ENCODE data around the gene BCL2L15. TPM values are rescaled to one million over a fixed set of nuclear protein-coding genes. Genes with fewer than 3 reads are reported as not detected.

The BCL2L15 gene
- total and polyA plus RNA-seq, 4 experiments from 2014 or later, result 0.75 to 2.1 (median 1.3) TPM

DNA sequence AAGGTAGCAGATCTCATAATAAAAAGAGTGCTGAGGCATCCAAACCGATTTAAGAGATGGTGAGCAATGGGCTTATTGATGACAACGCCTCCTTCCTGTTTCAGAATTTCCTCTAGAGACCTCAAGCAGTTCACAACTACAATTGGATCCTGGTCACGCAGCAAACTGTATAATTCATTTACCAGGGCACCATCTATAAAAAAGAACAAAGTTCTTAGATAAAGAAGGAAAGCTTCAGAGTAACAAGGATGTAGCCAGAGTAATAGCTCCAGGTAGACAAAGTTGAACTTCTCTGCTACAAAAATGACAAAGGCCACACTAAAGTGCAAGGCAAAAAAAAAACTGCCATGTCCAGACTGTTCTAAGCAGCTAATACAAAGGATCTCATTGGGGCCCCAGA, 13.8 kb upstream of the BCL2L15 start:
- intact Hi-C loops (cut with micrococcal nuclease), result loop anchor here (10.0 kb wide), 1 partner anchor 826 kb away; the partner anchor contains the start of gene LRIG2
- Mint-ChIP-seq H3K9me3 (no peaks in the 10 kb centered on the region), H3K27ac (peak overlapping the region in 6 of 7 donors; percentile 36 to 96 (median 72)), H3K27me3 (no peaks in the 10 kb centered on the region), H3K4me3 (peak overlapping the region in 2 of 8 donors; percentile 37 to 55), H3K4me1 (peaks cover 40 to 79% (median 67%) of the 10 kb centered on the region in 4 donors), H3K36me3 (peaks cover 56 to 76% of the 10 kb centered on the region in 2 donors)
- peaks cover 49% of the 10 kb centered on the region for H3K4me1 ChIP-seq (ENCODE audit: insufficient read depth, low read length)
- no peak overlapping the region for H3K27ac ChIP-seq (ENCODE audit: low read depth, low read length)
- H3K4me3 ChIP-seq (ENCODE audit: low read length in 2 of 2), result no peak overlapping the region
- no peaks in the 10 kb centered on the region for H3K27me3 ChIP-seq (ENCODE audit: insufficient read depth, low read length)
- ChIA-PET POLR2A (ENCODE audit: partially characterized antibody) (interaction anchor here (1.2 to 1.4 kb wide), 3 partner anchors 29 to 89 kb away, joined by 3 to 5 read pairs (median 5); partner anchors contain the start of gene RSBN1), CTCF (ENCODE audit: partially characterized antibody) (interaction anchor here (8.4 kb wide), 1 partner anchor 29 kb away, joined by 103 read pairs; the partner anchor contains the start of gene HIPK1)
- H3K9me3 ChIP-seq (ENCODE audit: control insufficient read depth in 1 of 2, low read length in 2 of 2), result no peaks in the 10 kb centered on the region
- DNase-seq, result no peak
- peaks cover 42% of the 10 kb centered on the region for H3K36me3 ChIP-seq (ENCODE audit: insufficient read depth, low read length)

DNA sequence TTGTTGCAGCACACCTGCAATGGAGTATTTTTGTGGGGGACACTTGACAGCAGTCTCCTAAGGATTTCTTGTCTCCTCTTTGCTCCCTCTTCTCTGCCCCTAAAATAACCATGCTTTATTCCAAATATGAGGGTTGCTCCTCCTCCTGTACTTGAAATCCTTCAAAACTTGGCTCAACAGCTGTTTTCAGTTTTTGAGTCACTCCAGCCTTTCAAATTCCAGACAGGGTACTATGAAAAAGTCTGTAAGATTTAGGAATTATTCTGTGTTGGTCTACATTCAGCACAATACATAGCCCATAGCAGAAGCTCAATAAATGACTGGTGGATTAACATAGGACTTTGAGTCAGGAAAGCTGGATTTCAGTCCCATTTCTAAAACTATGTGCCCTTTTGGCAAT, 11.7 kb upstream of the BCL2L15 start:
- Histone ChIP-seq H3K27me3 (ENCODE audit: insufficient read depth, low read length) (no peaks in the 10 kb centered on the region), H3K36me3 (ENCODE audit: insufficient read depth, low read length) (peaks cover 62% of the 10 kb centered on the region), H3K9me3 (ENCODE audit: control insufficient read depth in 1 of 2, low read length in 2 of 2) (no peaks in the 10 kb centered on the region), H3K4me3 (ENCODE audit: low read length in 2 of 2) (no peak overlapping the region), H3K4me1 (ENCODE audit: insufficient read depth, low read length) (peaks cover 39% of the 10 kb centered on the region), H3K27ac (ENCODE audit: low read depth, low read length) (no peak overlapping the region)
- Mint-ChIP-seq H3K36me3 (peaks cover 69 to 83% of the 10 kb centered on the region in 2 donors), H3K9me3 (no peaks in the 10 kb centered on the region), H3K27ac (peak overlapping the region in 6 of 7 donors; percentile 13 to 77 (median 52)), H3K4me3 (no peak overlapping the region), H3K27me3 (no peaks in the 10 kb centered on the region), H3K4me1 (peaks cover 35 to 66% (median 56%) of the 10 kb centered on the region in 4 donors)
- intact Hi-C loops (cut with micrococcal nuclease), result no loop called here
- ChIA-PET CTCF (ENCODE audit: partially characterized antibody) (interaction anchor here (0.7 to 1.2 kb wide), 2 partner anchors 11 to 1338 kb away, joined by 3 to 4 read pairs; no protein-coding TSS in a partner anchor), POLR2A (ENCODE audit: partially characterized antibody) (interaction anchor here (1.0 to 1.5 kb wide), 2 partner anchors 30 to 35 kb away, joined by 3 read pairs; partner anchors contain the start of gene HIPK1)
- no peak for DNase-seq

DNA sequence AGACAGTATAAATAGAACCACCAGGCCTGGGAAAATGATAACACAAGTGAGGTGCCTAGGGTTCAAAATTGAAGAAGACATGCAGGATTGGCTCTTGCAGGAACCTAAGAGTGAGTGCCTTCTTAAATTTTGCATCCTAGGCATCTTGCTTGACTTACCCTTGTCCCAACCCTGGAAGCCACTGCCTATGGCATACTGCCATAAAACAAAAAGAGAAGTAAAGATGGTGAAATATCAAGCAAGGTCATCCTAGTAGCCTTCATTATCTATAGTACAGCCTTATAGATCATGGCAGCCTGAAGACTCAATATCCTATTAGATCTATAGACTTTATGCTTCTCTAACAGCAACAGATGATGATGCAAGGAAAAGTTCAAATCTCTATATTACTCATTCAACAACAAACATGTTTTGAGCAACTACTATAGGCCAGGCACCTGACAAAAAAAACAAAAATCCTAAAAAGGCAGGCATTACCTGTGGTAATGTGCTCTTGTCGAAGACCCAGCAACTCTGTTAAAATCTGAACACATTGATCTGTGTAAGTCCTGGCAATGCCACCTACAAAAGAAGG, 10.9 kb upstream of the BCL2L15 start:
- no peak for DNase-seq
- H3K27me3 ChIP-seq (ENCODE audit: insufficient read depth, low read length), result no peaks in the 10 kb centered on the region
- POLR2A ChIA-PET (ENCODE audit: partially characterized antibody), result no interaction called here

DNA sequence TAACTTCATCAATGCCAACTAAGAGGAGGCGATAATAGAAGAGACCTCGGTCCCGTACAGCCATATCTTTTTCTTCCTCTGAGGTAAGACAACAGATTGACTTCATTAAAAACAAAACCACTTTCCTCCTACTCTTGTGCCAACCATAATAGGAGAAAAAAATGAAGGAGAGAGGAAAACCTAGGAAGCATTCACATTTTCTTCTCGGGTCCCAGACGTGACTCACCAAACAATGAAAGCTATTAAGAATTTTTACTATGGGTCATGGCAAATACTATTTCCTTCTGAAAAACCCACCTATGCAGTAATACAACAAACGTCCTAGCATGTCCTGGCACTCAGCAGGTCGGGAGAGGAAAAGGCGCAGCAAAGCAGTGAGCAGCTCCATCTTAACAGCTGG, 8.6 kb upstream of the BCL2L15 start:
- intact Hi-C loops (cut with micrococcal nuclease), result no loop called here
- ChIA-PET POLR2A (ENCODE audit: partially characterized antibody) (interaction anchor here (1.0 to 2.0 kb wide), 3 partner anchors 8 to 33 kb away, joined by 4 to 6 read pairs (median 5); partner anchors contain the start of genes AP4B1 and HIPK1), CTCF (ENCODE audit: partially characterized antibody) (interaction anchor here (1.8 kb wide), 1 partner anchor 53 kb away, joined by 4 read pairs; no protein-coding TSS in a partner anchor)
- no peak for DNase-seq
- no peak overlapping the region for H3K4me3 ChIP-seq (ENCODE audit: low read length in 2 of 2)
- Mint-ChIP-seq H3K4me3 (no peak overlapping the region), H3K36me3 (peaks cover 54 to 67% of the 10 kb centered on the region in 2 donors), H3K4me1 (peaks cover 12 to 35% (median 28%) of the 10 kb centered on the region in 4 donors), H3K27me3 (no peaks in the 10 kb centered on the region), H3K9me3 (no peaks in the 10 kb centered on the region), H3K27ac (peak overlapping the region in 5 of 7 donors; percentile 19 to 74 (median 42))
- peaks cover 7% of the 10 kb centered on the region for H3K4me1 ChIP-seq (ENCODE audit: insufficient read depth, low read length)
- H3K27me3 ChIP-seq (ENCODE audit: insufficient read depth, low read length), result no peaks in the 10 kb centered on the region
- no peak overlapping the region for H3K27ac ChIP-seq (ENCODE audit: low read depth, low read length)
- H3K9me3 ChIP-seq (ENCODE audit: control insufficient read depth in 1 of 2, low read length in 2 of 2), result no peaks in the 10 kb centered on the region
- H3K36me3 ChIP-seq (ENCODE audit: insufficient read depth, low read length), result peaks cover 59% of the 10 kb centered on the region

More for the DNA sequence above, 10.9 kb upstream of the BCL2L15 start:
- Histone ChIP-seq H3K9me3 (ENCODE audit: control insufficient read depth in 1 of 2, low read length in 2 of 2) (no peaks in the 10 kb centered on the region), H3K4me1 (ENCODE audit: insufficient read depth, low read length) (peaks cover 31% of the 10 kb centered on the region), H3K27ac (ENCODE audit: low read depth, low read length) (no peak overlapping the region), H3K36me3 (ENCODE audit: insufficient read depth, low read length) (peaks cover 63% of the 10 kb centered on the region), H3K4me3 (ENCODE audit: low read length in 2 of 2) (no peak overlapping the region)
- intact Hi-C loops (cut with micrococcal nuclease), result no loop called here
- Mint-ChIP-seq H3K4me1 (peaks cover 29 to 58% (median 50%) of the 10 kb centered on the region in 4 donors), H3K9me3 (no peaks in the 10 kb centered on the region), H3K27me3 (no peaks in the 10 kb centered on the region), H3K4me3 (no peak overlapping the region), H3K36me3 (peaks cover 68 to 83% of the 10 kb centered on the region in 2 donors), H3K27ac (peak overlapping the region in 5 of 7 donors; percentile 1 to 76 (median 58))
- CTCF ChIA-PET (ENCODE audit: partially characterized antibody), result no interaction called here

DNA sequence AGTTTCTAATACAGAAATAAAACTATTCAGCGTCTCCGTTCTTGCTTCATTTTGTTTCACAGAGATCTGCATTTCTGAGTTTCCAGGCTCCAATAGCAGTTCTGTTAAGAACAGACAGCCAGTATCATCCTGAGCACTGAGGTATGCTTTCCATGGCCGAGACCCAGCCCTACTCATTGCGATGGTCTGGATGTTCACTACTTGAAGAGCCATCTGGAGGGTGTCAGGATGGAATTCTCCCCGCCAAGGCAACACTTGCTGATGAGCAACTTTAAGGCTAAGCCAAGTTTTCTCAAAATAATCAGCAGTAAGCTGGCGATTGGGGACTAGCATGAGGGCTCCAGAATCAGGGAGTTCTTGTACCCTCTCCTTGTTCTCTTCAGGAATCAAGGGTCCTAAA, 7.7 kb upstream of the BCL2L15 start:
- Histone ChIP-seq H3K4me3 (ENCODE audit: low read length in 2 of 2) (no peak overlapping the region), H3K36me3 (ENCODE audit: insufficient read depth, low read length) (peaks cover 55% of the 10 kb centered on the region), H3K4me1 (ENCODE audit: insufficient read depth, low read length) (peaks cover 6% of the 10 kb centered on the region), H3K9me3 (ENCODE audit: control insufficient read depth in 1 of 2, low read length in 2 of 2) (no peaks in the 10 kb centered on the region), H3K27ac (ENCODE audit: low read depth, low read length) (no peak overlapping the region), H3K27me3 (ENCODE audit: insufficient read depth, low read length) (no peaks in the 10 kb centered on the region)
- intact Hi-C loops (cut with micrococcal nuclease), result no loop called here
- peaks cover 13 to 32% (median 27%) of the 10 kb centered on the region in 4 donors for H3K4me1 Mint-ChIP-seq
- H3K9me3 Mint-ChIP-seq, result no peaks in the 10 kb centered on the region
- ChIA-PET CTCF (ENCODE audit: partially characterized antibody) (no interaction called here), POLR2A (ENCODE audit: partially characterized antibody) (interaction anchor here (1.0 to 2.0 kb wide), 3 partner anchors 9 to 34 kb away, joined by 4 to 6 read pairs (median 5); partner anchors contain the start of genes AP4B1 and HIPK1)
- no peak overlapping the region for H3K4me3 Mint-ChIP-seq
- no peaks in the 10 kb centered on the region for H3K27me3 Mint-ChIP-seq
- H3K36me3 Mint-ChIP-seq, result peaks cover 47 to 61% of the 10 kb centered on the region in 2 donors
- no peak for DNase-seq
- peak overlapping the region in 2 of 7 donors; percentile 66 to 72 for H3K27ac Mint-ChIP-seq

DNA sequence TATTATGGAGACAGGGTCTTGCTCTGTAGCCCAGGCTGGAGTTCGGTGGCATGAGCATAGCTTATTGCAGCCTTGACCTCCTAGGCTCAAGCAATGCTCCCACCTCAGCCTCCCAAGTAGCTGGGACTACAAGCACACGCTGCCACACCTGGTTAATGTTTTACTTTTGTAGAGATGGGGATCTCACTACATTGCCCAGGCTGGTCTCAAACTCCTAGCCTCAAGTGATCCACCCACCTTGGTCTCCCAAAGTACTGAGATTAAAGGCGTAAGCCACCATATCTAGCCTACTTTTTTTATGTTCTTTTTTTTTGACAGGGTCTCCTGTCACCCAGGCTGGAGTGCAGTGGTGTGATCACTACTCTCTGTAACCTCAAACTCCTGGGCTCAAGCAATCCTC, 5.9 kb upstream of the BCL2L15 start:
- Histone ChIP-seq H3K4me3 (ENCODE audit: low read length in 2 of 2) (no peak overlapping the region), H3K36me3 (ENCODE audit: insufficient read depth, low read length) (peaks cover 37% of the 10 kb centered on the region), H3K27me3 (ENCODE audit: insufficient read depth, low read length) (no peaks in the 10 kb centered on the region), H3K27ac (ENCODE audit: low read depth, low read length) (no peak overlapping the region), H3K9me3 (ENCODE audit: control insufficient read depth in 1 of 2, low read length in 2 of 2) (no peaks in the 10 kb centered on the region), H3K4me1 (ENCODE audit: insufficient read depth, low read length) (no peaks in the 10 kb centered on the region)
- peak overlapping the region in 3 of 7 donors; percentile 32 to 62 (median 55) for H3K27ac Mint-ChIP-seq
- intact Hi-C loops (cut with micrococcal nuclease), result no loop called here
- H3K36me3 Mint-ChIP-seq, result peaks cover 32 to 42% of the 10 kb centered on the region in 2 donors
- no peak overlapping the region for H3K4me3 Mint-ChIP-seq
- ChIA-PET POLR2A (ENCODE audit: partially characterized antibody) (interaction anchor here (0.9 to 4.1 kb wide), 4 partner anchors 11 to 36 kb away, joined by 3 to 25 read pairs (median 8); partner anchors contain the start of genes AP4B1 and HIPK1), CTCF (ENCODE audit: partially characterized antibody) (interaction anchor here (0.7 to 1.3 kb wide), 4 partner anchors 10 to 57 kb away, joined by 3 to 5 read pairs (median 4); no protein-coding TSS in a partner anchor)
- peaks cover 0 to 2% (median 0%) of the 10 kb centered on the region in 8 donors for H3K9me3 Mint-ChIP-seq
- H3K4me1 Mint-ChIP-seq, result peaks cover 11 to 18% (median 12%) of the 10 kb centered on the region in 4 donors
- DNase-seq, result no peak
- no peaks in the 10 kb centered on the region for H3K27me3 Mint-ChIP-seq
